ENCODE measurements around the gene SLC35F1.

GRCh38 chr6:118100717-118101116, 193.7 kb downstream of the SLC35F1 start:
- TF ChIP-seq CTCF (IDR thresholded peaks at IDR 0.05) (no peak), EP300 (IDR thresholded peaks at IDR 0.05) (no peak), POLR2A (IDR thresholded peaks at IDR 0.05) (no peak)
